ENCODE results near the gene ZNF644.
"Not testable (repeated sequence)": the region's sequence is repeated elsewhere in the genome, so short reads cannot be mapped to it uniquely, and the experiment has no call there.

Gene ZNF644

DNA sequence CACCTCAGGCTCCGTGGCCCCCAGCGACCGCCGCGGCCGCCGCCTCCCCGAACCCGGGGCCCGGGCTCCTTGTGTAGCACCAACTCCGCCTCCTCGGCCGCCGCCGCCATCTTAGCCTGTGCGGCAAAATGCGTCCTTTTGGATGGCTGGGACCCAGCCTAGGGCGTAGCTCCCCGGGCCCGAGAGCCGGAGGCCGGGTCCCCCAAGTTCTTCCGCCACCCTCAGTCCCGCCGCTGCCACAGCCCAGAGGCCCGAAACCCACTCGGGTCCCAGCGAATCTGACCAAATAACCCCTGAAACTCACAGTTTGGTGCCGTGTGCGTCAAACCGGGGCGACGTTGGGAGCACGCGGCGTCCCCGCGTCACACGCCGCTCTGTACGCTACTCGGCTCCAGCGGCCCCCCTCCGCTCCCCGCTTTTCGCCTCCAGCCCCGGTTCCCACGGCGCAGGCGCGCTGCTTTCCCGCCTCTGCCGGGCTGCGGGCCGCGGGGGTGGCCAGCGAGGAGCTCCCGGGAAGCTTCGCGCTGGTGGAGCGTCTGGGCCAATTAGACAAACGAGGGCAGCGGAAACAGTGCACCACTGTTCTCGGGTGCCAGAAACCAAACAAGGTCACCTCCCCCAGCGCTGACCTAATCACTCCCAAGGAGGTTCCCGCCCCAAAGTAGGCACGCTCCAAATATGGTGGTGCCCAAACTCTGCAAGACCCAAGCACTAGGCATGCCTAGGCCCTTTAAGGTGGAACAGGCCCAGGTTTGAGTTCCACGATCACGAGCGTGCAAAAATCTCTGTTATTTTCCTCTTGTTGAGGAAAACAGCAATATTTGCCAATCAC is at the start of gene ZNF644:
Gene ZNF644, minus strand, starts transcription at position 350 of the 832 bp plus-strand sequence. CDS start 39,682 bp downstream, outside the sequence.
- peak; percentile 91 for DNase-seq

DNA sequence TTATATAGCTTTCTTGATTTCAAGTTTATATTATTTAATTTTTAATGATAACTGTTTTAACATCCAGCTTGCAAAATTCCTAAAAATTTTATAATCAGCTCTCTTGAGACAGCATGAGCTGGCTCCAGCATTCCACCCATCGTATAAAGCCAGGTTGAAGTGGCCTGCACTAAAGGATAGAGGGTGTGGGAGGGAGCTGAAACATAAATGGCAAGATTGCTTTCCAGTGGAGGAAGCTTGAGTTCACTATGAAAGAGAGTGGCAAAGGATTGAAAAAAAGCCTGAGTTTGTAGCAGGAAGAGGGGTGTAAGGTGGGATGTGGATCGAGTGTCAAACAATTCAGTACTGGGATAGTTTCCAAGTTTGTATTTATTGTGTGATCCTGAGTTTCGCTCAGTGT is 48.5 kb upstream of the ZNF644 start:
- DNase-seq: no peak

DNA sequence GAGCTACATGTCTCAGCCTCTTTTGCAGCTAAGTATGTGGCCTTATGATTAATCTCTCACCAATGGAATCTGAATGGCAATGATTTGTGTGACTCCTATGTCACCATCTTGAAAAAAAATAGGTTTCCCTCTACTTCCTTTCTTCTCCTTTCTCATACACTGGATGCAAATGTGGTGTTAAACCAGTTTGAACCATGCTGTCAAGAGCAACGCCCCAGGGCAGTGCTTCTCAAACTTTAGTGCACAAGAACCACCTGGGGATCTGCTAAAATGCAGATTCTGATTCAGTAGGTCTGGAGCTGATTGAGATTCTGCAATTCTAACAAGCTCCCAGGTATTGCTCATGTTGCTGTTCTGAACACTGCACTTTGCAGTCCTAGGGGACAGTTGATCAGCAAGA is 44.7 kb upstream of the ZNF644 start:
- DNase-seq: no peak

GRCh38 chr1:91065337-91065736 is 43.5 kb upstream of the ZNF644 start:
- DNase-seq: no peak

DNA sequence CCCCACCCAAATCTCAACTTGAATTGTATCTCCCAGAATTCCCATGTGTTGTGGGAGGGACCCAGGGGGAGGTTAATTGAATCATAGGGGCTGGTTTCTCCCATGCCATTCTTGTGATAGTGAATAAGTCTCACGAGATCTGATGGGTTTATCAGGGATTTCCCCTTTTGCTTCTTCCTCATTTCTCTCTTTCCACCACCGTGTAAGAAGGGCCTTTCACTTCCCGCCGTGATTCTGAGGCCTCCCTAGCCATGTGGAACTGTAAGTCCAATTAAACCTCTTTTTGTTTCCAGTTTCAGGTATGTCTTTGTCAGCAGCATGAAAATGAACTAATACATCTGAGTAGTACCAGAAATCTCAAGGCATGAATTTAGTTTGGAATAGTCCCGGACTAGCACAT is 41.6 kb upstream of the ZNF644 start:
- not testable (repeated sequence) for DNase-seq

DNA sequence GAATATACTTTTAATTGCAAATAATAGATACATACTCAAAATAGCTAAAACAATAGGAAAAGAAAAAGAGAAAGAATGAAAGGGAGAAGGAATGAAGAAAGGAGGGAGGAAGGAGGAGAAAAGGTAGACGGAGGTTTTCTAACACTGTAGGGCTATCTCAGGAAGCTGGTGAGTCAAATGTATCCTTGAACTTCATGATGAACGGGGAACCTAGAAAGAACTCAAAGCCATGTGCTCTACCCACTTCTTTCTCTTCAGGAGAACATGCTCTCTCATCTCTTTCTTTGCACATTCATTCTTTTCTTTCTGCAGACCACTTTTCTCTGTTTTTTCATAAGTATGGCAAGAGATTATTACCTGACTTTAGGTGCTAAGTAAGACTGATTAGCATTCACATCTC is 37.3 kb upstream of the ZNF644 start:
- DNase-seq: no peak

- no peak for DNase-seq
Measured at GRCh38 chr1:91057784-91058183, 35.9 kb upstream of the ZNF644 start.

GRCh38 chr1:91054780-91055481 is 33.1 kb upstream of the ZNF644 start:
- no peak for DNase-seq

DNA sequence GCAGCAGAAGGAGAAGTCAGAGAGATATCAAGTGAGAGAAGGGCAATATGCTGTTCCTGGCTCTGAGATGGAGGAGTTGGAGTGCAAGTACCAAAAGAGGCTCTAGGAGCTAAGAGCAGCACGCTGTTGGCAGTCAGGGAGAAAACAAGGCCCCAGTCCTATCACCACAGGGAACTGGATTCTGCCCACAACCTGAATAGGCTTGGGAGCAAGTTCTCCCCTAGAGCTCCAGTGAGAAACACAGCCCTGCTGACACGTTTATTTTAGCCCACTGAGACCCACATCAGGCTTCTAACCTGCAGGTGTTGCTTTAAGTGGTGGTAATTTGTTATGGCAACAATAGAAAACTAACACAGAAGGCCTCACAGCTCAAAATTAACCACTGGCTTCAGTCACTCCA is 31.8 kb upstream of the ZNF644 start:
- no peak for DNase-seq

DNA sequence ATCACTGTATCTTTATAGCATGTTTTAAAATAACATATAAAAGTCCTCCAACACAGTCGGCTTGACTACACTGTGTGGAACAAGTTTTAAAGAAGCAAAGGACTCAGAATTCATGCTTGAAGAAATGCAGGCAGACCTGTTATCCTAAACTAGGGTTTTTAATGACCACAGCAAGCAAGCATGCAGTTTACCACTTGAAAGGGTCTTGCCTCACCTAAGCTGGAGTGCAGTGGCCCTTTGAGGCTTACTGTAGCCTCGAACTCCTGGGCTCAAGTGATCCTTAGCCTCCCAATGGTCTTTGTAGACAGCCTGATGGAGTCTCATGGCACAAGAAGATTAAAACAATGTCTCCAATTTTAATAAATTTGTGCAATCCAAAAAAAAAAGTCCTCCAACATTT is 27.7 kb upstream of the ZNF644 start:
- not testable (repeated sequence) for DNase-seq

DNA sequence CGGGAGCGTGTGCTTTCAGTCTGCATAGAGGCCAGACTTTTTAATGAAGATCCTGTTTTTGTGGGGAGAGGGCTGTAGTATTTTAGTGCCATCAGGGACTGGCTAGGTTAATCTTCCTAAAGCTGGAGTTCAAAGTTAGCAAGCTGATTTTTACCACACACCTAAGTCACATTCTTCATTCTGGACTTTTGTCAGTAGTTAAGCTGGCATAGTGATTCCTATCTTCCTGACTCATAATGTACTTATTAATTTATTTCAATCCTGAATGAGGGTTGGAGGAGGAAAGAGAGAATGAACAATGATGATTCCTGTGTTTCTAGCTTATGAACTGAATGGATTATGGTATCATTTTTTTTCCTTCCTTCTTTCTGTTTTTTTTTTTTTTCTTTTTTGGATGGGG is 24.9 kb upstream of the ZNF644 start:
- no peak for DNase-seq

GRCh38 chr1:91045284-91045683 is 23.4 kb upstream of the ZNF644 start:
- no peak for DNase-seq

- not testable (repeated sequence) for DNase-seq
Measured at GRCh38 chr1:91044776-91045175, 22.9 kb upstream of the ZNF644 start.

GRCh38 chr1:91042372-91042771 is 20.5 kb upstream of the ZNF644 start:
- DNase-seq: not testable (repeated sequence)

GRCh38 chr1:91038582-91038981 is 16.7 kb upstream of the ZNF644 start:
- no peak for DNase-seq

DNA sequence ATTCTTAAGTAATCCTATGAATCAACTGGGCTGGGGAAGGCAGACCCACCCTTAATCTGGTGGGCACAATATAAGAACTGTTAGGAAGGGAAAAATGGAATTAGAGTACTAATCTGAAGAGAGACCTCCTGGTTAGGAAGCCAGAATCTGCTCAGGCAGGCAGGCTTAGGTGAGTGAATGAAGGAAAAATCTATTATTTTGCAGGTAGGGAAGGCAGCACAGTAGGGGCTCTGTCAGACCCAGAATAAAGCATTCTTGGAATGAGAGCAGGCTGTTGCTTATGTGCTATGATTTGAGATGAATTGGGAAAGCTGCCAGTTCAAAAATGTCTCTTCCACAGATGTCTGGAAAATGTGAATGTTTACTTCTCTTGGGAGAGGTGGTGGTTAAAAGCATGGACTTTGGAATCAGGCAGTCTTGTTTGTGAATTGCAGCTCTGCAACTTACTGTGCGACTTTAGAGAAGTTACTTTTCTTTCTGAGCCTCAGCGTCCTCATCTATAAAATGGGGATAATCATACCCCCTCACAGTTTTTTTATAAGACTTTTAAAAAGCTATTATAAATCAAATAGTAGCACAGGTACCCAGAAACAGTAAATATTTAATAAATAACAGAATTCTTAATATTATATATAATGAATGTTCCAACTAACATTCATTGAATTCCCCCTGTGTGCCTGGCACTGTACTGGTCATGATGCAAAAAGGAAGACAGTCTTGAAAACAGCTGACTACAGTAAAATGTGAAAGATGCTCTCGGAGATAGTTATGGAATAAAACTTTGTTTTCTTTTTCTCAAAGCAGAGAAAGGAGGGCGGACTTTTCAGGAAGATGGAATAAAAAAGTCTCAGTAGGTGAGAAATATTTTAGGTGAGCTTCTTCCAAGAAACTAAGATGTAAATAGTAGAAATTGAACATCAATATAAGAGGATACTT is 15.3 kb upstream of the ZNF644 start:
- no peak for DNase-seq

DNA sequence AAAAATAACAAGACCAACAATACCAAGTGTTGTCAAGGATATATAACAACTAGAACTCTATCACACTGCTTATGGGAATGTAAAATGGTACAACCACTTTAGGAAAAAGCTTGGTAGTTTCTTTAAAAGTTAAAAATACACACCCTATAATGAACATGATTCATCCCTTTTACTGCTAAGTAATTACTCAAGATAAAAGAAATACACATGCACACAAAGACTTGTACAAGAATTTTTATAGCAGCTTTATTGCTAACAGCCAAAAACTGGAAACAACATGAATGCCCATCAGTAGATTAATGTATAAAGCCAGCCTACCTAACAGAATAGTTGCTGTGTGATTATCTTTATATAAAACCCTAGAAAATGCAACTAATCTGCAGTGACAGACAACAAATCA is 10.5 kb upstream of the ZNF644 start:
- DNase-seq: no peak

DNA sequence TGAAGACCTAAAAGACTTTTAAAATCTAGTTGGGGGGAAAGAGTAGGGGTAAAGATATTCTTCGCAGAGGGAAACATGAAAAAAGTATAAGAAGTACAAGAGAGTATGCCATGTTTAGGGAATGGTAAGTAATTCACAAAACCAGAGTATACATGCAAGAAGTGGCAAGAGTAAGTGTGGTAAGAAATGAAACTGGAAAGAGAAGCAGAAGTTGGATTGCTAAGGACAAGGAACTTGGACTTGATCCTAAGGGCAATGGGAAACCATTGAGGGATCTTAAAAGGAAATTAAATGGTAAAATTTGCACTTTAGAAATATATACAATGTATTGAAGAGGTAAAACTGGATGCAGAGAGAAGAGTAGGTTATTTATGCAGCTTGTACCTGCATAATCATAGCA is 9.2 kb upstream of the ZNF644 start:
- DNase-seq: no peak

DNA sequence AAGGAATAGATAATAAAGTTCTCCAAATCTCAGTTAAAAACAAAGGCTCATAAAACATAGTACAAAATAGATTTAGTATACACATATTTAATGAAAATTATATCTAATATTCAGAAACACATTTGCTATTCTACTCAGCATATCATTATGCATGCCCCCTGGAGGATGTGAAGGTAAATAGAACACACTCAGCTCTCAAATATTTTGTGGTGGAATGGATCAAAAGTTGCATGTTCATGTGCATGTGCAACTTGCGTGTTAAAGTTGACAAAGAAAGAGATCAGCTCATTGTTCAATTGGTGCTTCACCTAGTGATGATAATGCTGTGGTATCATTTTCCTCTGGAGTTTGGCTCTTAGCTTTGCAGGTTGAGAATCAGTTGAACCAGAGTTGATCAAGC is 4.9 kb upstream of the ZNF644 start:
- no peak for DNase-seq

GRCh38 chr1:91026320-91026719 is 4.5 kb upstream of the ZNF644 start:
- DNase-seq: no peak

DNA sequence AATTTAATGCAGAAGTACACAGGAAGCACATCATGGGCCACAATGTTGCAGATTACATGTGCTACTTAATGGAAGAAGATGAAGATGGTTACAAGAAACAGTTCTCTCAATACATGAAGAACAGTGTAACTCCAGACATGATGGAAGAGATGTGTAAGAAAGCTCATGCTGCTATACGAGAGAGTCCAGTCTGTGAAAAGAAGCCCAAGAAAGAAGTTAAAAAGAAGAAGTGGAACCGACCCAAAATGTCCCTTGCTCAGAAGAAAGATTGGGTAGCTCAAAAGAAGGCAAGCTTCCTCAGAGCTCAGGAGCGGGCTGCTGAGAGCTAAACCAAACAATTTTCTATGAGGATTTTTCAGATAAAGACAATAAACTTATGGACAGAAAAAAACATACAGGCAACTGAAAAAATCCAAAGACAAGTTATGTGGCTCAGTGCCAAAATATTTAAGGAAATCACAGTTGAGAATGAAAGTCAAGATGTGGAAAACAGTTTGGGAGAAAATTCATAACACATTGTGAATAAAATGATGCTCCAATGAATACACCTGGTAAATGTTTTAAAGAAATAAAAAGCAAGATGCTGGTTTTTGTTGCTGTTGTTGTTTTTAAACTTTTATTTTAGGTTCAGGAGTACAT is 2.8 kb upstream of the ZNF644 start:
- no peak for DNase-seq

DNA sequence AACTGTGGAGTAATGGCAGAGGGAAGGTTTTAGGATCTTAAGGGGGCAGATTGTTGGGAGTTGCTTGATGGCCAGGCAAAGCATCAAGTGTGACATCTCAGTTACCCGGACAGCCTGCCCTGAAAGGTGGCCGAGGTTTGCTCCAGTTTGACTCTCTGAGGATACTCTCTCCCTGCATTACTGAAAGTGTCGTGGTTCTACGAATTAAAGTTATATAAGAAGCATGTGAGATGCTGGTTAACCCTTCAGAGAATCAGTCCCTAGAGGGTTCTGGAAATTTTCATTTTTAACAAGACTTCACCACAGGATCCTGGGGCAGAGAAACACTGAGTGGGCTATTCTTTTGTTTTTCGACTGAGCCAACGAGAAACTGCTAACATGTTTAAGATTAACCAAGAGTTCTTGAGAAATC is 689 bp upstream of the ZNF644 start:
- no peak for DNase-seq

All from right forelimb (tissue), 1 donor.